ENCODE data around the gene GRAMD2B.

Gene GRAMD2B

GRCh38 chr5:126508962-126509279 lies 85.7 kb downstream of the GRAMD2B start:
- Histone ChIP-seq H3K27ac (ENCODE audit: low read depth, low read length) (peak overlapping the region; percentile 83), H3K27me3 (ENCODE audit: insufficient read depth, low read length) (no peaks in the 10 kb centered on the region), H3K79me2 (ENCODE audit: control insufficient read depth, insufficient read depth, low read length, unreplicated experiment) (no peaks in the 10 kb centered on the region), H2AFZ (ENCODE audit: low read length, unreplicated experiment) (peak overlapping the region; percentile 87), H3K4me1 (ENCODE audit: control insufficient read depth, insufficient read depth, low read length, unreplicated experiment) (peaks cover 34% of the 10 kb centered on the region), H3K36me3 (ENCODE audit: insufficient read depth, low read length) (no peaks in the 10 kb centered on the region), H3K4me3 (ENCODE audit: low read depth, low read length) (peak overlapping the region; percentile 27; the same call in 1 of the 2 replicates)

- Histone ChIP-seq H3K27ac (ENCODE audit: low read depth, low read length) (peak overlapping the region; percentile 83), H3K27me3 (ENCODE audit: insufficient read depth, low read length) (no peaks in the 10 kb centered on the region), H3K4me1 (ENCODE audit: control insufficient read depth, insufficient read depth, low read length, unreplicated experiment) (peaks cover 34% of the 10 kb centered on the region), H3K79me2 (ENCODE audit: control insufficient read depth, insufficient read depth, low read length, unreplicated experiment) (no peaks in the 10 kb centered on the region), H2AFZ (ENCODE audit: low read length, unreplicated experiment) (peak overlapping the region; percentile 87), H3K4me3 (ENCODE audit: low read depth, low read length) (peak overlapping the region; percentile 7; the same call in 1 of the 2 replicates), H3K36me3 (ENCODE audit: insufficient read depth, low read length) (no peaks in the 10 kb centered on the region)
These were observed 86.1 kb downstream of the GRAMD2B start for GRCh38 chr5:126509339-126509738.

GRCh38 chr5:126511961-126512360 lies 88.8 kb downstream of the GRAMD2B start:
- H3K27ac ChIP-seq (ENCODE audit: low read depth, low read length): no peak overlapping the region
- H3K36me3 ChIP-seq (ENCODE audit: insufficient read depth, low read length): no peaks in the 10 kb centered on the region
- no peak overlapping the region for H2AFZ ChIP-seq (ENCODE audit: low read length, unreplicated experiment)
- peaks cover 52% of the 10 kb centered on the region for H3K4me1 ChIP-seq (ENCODE audit: control insufficient read depth, insufficient read depth, low read length, unreplicated experiment)
- H3K79me2 ChIP-seq (ENCODE audit: control insufficient read depth, insufficient read depth, low read length, unreplicated experiment): no peaks in the 10 kb centered on the region
- no peak overlapping the region for H3K4me3 ChIP-seq (ENCODE audit: low read depth, low read length)
- H3K27me3 ChIP-seq (ENCODE audit: insufficient read depth, low read length): no peaks in the 10 kb centered on the region

- Histone ChIP-seq H3K4me1 (ENCODE audit: control insufficient read depth, insufficient read depth, low read length, unreplicated experiment) (peaks cover 52% of the 10 kb centered on the region), H3K79me2 (ENCODE audit: control insufficient read depth, insufficient read depth, low read length, unreplicated experiment) (no peaks in the 10 kb centered on the region), H3K4me3 (ENCODE audit: low read depth, low read length) (no peak overlapping the region), H3K36me3 (ENCODE audit: insufficient read depth, low read length) (no peaks in the 10 kb centered on the region), H3K27me3 (ENCODE audit: insufficient read depth, low read length) (no peaks in the 10 kb centered on the region), H3K27ac (ENCODE audit: low read depth, low read length) (no peak overlapping the region), H2AFZ (ENCODE audit: low read length, unreplicated experiment) (no peak overlapping the region)
These were observed 89.2 kb downstream of the GRAMD2B start for GRCh38 chr5:126512451-126512850.

- H3K4me3 ChIP-seq (ENCODE audit: low read depth, low read length): peak overlapping the region; percentile 12; the same call in 1 of the 2 replicates
- no peaks in the 10 kb centered on the region for H3K27me3 ChIP-seq (ENCODE audit: insufficient read depth, low read length)
- peaks cover 52% of the 10 kb centered on the region for H3K4me1 ChIP-seq (ENCODE audit: control insufficient read depth, insufficient read depth, low read length, unreplicated experiment)
- no peaks in the 10 kb centered on the region for H3K79me2 ChIP-seq (ENCODE audit: control insufficient read depth, insufficient read depth, low read length, unreplicated experiment)
- no peak overlapping the region; the same call in 1 of the 2 replicates for H3K27ac ChIP-seq (ENCODE audit: low read depth, low read length)
- H2AFZ ChIP-seq (ENCODE audit: low read length, unreplicated experiment): peak overlapping the region; percentile 55
- no peaks in the 10 kb centered on the region for H3K36me3 ChIP-seq (ENCODE audit: insufficient read depth, low read length)
These were observed 90.1 kb downstream of the GRAMD2B start for GRCh38 chr5:126513302-126513701.

- Histone ChIP-seq H3K4me3 (ENCODE audit: low read depth, low read length) (peak overlapping the region; percentile 12; the same call in 1 of the 2 replicates), H3K36me3 (ENCODE audit: insufficient read depth, low read length) (no peaks in the 10 kb centered on the region), H3K4me1 (ENCODE audit: control insufficient read depth, insufficient read depth, low read length, unreplicated experiment) (peaks cover 48% of the 10 kb centered on the region), H3K27me3 (ENCODE audit: insufficient read depth, low read length) (no peaks in the 10 kb centered on the region), H2AFZ (ENCODE audit: low read length, unreplicated experiment) (peak overlapping the region; percentile 55), H3K27ac (ENCODE audit: low read depth, low read length) (no peak overlapping the region; the same call in 1 of the 2 replicates), H3K79me2 (ENCODE audit: control insufficient read depth, insufficient read depth, low read length, unreplicated experiment) (no peaks in the 10 kb centered on the region)
These were observed 90.5 kb downstream of the GRAMD2B start for GRCh38 chr5:126513703-126514102.

- H3K36me3 ChIP-seq (ENCODE audit: insufficient read depth, low read length): no peaks in the 10 kb centered on the region
- H2AFZ ChIP-seq (ENCODE audit: low read length, unreplicated experiment): peak overlapping the region; percentile 55
- H3K27me3 ChIP-seq (ENCODE audit: insufficient read depth, low read length): no peaks in the 10 kb centered on the region
- H3K27ac ChIP-seq (ENCODE audit: low read depth, low read length): no peak overlapping the region; the same call in 1 of the 2 replicates
- H3K4me3 ChIP-seq (ENCODE audit: low read depth, low read length): peak overlapping the region; percentile 12; the same call in 1 of the 2 replicates
- H3K4me1 ChIP-seq (ENCODE audit: control insufficient read depth, insufficient read depth, low read length, unreplicated experiment): peaks cover 44% of the 10 kb centered on the region
- H3K79me2 ChIP-seq (ENCODE audit: control insufficient read depth, insufficient read depth, low read length, unreplicated experiment): no peaks in the 10 kb centered on the region
These were observed 90.9 kb downstream of the GRAMD2B start for GRCh38 chr5:126514131-126514557.

- no peak overlapping the region for H2AFZ ChIP-seq (ENCODE audit: low read length, unreplicated experiment)
- peaks cover 39% of the 10 kb centered on the region for H3K4me1 ChIP-seq (ENCODE audit: control insufficient read depth, insufficient read depth, low read length, unreplicated experiment)
- no peaks in the 10 kb centered on the region for H3K36me3 ChIP-seq (ENCODE audit: insufficient read depth, low read length)
- no peaks in the 10 kb centered on the region for H3K79me2 ChIP-seq (ENCODE audit: control insufficient read depth, insufficient read depth, low read length, unreplicated experiment)
- H3K27ac ChIP-seq (ENCODE audit: low read depth, low read length): no peak overlapping the region
- no peak overlapping the region; the same call in 1 of the 2 replicates for H3K4me3 ChIP-seq (ENCODE audit: low read depth, low read length)
- H3K27me3 ChIP-seq (ENCODE audit: insufficient read depth, low read length): no peaks in the 10 kb centered on the region
These were observed 91.4 kb downstream of the GRAMD2B start for GRCh38 chr5:126514558-126515141.

- no peaks in the 10 kb centered on the region for H3K27me3 ChIP-seq (ENCODE audit: insufficient read depth, low read length)
- peaks cover 43% of the 10 kb centered on the region for H3K4me1 ChIP-seq (ENCODE audit: control insufficient read depth, insufficient read depth, low read length, unreplicated experiment)
- no peaks in the 10 kb centered on the region for H3K79me2 ChIP-seq (ENCODE audit: control insufficient read depth, insufficient read depth, low read length, unreplicated experiment)
- H3K4me3 ChIP-seq (ENCODE audit: low read depth, low read length): no peak overlapping the region
- H3K27ac ChIP-seq (ENCODE audit: low read depth, low read length): peak overlapping the region; percentile 22; the same call in 1 of the 2 replicates
- no peak overlapping the region for H2AFZ ChIP-seq (ENCODE audit: low read length, unreplicated experiment)
- no peaks in the 10 kb centered on the region for H3K36me3 ChIP-seq (ENCODE audit: insufficient read depth, low read length)
These were observed 92.1 kb downstream of the GRAMD2B start for GRCh38 chr5:126515337-126515736.

GRCh38 chr5:126516133-126516532 lies 92.9 kb downstream of the GRAMD2B start:
- Histone ChIP-seq H3K27ac (ENCODE audit: low read depth, low read length) (peak overlapping the region; percentile 22; the same call in 1 of the 2 replicates), H3K4me1 (ENCODE audit: control insufficient read depth, insufficient read depth, low read length, unreplicated experiment) (peaks cover 43% of the 10 kb centered on the region), H2AFZ (ENCODE audit: low read length, unreplicated experiment) (no peak overlapping the region), H3K79me2 (ENCODE audit: control insufficient read depth, insufficient read depth, low read length, unreplicated experiment) (no peaks in the 10 kb centered on the region), H3K4me3 (ENCODE audit: low read depth, low read length) (no peak overlapping the region), H3K36me3 (ENCODE audit: insufficient read depth, low read length) (no peaks in the 10 kb centered on the region), H3K27me3 (ENCODE audit: insufficient read depth, low read length) (no peaks in the 10 kb centered on the region)

GRCh38 chr5:126516852-126517251 lies 93.6 kb downstream of the GRAMD2B start:
- Histone ChIP-seq H3K4me3 (ENCODE audit: low read depth, low read length) (no peak overlapping the region), H3K79me2 (ENCODE audit: control insufficient read depth, insufficient read depth, low read length, unreplicated experiment) (no peaks in the 10 kb centered on the region), H3K36me3 (ENCODE audit: insufficient read depth, low read length) (no peaks in the 10 kb centered on the region), H2AFZ (ENCODE audit: low read length, unreplicated experiment) (no peak overlapping the region), H3K27ac (ENCODE audit: low read depth, low read length) (no peak overlapping the region), H3K27me3 (ENCODE audit: insufficient read depth, low read length) (no peaks in the 10 kb centered on the region), H3K4me1 (ENCODE audit: control insufficient read depth, insufficient read depth, low read length, unreplicated experiment) (peaks cover 43% of the 10 kb centered on the region)

Measured in ACC112 (cell line).